Activated T-helper 1 cell treated with Interleukin-2 at 50 U/mL for 16 hours (primary cell): ENCODE measurements around the gene CELA1.

ENCODE experiments used
- DNase-seq: peaks from one replicate; pipeline ENCODE4 v3.0.0-alpha.2; 2020; ENCODE audit warnings: low read depth

CELA1 gene

DNA sequence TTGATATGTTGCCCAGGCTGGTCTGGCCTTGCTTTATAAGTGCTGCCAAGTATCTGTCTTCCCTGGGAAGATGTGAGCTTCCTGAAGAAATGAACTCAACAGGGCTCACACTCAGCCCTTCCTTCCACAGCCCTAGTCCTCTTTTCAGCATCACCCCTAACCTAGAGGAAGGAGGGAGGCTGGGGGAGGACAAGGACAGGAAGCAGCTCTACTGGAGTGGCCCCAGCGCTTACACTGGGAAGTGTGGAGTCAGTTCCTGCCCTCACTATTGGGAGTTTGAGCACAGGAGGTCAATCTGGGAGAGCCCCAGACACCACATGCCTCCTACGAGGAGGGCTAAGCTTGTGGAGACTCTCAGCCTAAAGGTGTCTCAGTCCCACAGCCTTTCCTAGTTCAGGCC lies 27.9 kb upstream of the CELA1 start:
- no peak for DNase-seq

GRCh38 chr12:51373187-51373586 lies 26.7 kb upstream of the CELA1 start:
- no peak for DNase-seq

GRCh38 chr12:51372021-51372420 lies 25.5 kb upstream of the CELA1 start:
- DNase-seq, result no peak

GRCh38 chr12:51371295-51371953 lies 24.9 kb upstream of the CELA1 start:
- DNase-seq, result no peak

- no peak for DNase-seq
Observed at GRCh38 chr12:51370667-51371066, 24.2 kb upstream of the CELA1 start.

DNA sequence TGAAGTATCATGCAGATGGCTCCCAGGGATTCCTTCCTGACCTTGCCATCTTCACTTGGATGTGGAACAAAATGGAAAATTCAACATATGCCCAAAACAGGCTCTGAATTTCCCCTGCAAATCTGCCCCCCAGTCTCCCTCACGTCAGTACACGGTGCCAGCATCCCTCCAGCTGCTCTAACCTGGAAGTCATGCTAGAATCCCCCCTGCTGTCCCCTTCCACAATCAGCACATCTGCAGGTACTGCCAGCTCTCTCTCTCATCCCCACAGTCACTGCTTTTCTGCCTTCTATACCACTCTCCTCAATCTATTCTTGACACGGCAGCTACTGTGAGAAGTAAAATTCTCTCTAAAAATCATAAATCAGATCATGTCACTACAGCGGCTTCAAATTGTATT lies 23.1 kb upstream of the CELA1 start:
- DNase-seq, result no peak

- peak; percentile 79 for DNase-seq
Observed at GRCh38 chr12:51368640-51369517, 22.4 kb upstream of the CELA1 start.

DNA sequence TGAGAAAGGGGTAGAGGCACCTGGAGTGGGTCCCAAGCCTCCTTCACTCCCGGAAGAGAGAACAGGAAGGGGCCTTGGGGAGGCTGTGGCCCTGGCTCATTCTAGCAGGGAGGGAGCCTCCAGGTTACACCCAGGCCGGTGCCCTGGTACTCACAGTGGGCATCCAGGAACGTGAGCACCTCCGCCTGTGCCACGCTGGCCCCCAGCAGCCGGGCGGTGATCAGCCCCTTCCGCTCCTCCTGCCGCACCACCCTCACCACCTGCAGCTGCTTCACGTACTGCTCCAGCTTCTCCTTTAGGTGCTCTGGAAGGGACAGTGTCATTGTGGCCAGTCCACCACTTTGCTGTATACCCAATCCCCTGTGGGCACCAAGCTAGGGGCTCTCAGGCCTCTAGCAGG lies 18.8 kb upstream of the CELA1 start:
- no peak for DNase-seq

GRCh38 chr12:51364001-51364400 lies 17.5 kb upstream of the CELA1 start:
- DNase-seq, result no peak

DNA sequence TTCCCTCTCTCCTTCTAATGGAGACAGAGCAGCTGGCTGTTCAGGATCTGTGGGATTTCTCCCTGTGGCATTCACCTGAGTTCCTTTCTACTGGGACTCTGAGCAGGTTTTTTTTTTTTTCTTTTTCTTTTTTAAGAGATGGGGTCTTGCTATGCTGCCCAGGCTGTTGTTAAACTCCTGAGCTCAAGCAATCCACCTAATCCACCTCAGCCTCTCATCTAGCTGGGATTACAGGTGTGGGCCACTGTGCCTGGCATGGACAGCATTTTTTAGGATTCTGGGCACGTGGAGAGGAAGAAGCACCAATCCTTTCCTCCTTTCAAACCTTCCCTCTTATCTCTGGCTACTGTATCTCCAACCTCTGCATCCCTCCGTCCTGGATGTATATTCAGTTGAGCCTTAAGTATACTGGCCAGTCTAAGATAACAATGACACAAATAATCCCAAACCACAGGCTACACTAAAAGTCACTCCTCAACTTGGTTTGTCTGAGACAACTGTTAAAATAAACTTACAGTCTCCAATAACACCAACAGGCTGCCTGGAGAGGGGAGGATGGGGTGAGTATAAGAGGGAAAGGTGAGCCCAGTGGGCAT lies 16.4 kb upstream of the CELA1 start:
- DNase-seq, result no peak

GRCh38 chr12:51362307-51362706 lies 15.8 kb upstream of the CELA1 start:
- DNase-seq, result no peak

GRCh38 chr12:51361161-51362016 lies 14.9 kb upstream of the CELA1 start:
- no peak for DNase-seq

DNA sequence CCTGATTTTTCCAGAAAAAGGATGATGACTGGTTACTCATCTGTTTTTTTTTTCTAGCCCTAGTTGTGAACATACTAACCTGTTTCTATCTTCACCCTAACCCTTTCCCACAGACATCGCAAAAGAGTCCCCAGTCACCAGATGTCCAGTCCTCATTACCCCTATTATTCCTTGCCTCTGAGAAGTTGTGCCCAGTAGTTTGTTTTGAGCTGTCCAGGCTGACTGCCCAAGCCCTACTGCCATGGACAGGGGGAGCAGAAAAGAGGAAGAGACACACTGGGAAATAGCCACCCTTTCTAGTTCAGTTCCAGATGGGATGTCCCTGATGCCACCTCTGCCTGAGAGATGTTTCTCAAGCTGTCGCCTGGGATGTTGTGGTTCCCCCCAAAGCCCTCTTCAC lies 13.8 kb upstream of the CELA1 start:
- no peak for DNase-seq

GRCh38 chr12:51359851-51360250 lies 13.4 kb upstream of the CELA1 start:
- DNase-seq, result no peak

- DNase-seq, result no peak
Observed at GRCh38 chr12:51358496-51358895, 12.0 kb upstream of the CELA1 start.

DNA sequence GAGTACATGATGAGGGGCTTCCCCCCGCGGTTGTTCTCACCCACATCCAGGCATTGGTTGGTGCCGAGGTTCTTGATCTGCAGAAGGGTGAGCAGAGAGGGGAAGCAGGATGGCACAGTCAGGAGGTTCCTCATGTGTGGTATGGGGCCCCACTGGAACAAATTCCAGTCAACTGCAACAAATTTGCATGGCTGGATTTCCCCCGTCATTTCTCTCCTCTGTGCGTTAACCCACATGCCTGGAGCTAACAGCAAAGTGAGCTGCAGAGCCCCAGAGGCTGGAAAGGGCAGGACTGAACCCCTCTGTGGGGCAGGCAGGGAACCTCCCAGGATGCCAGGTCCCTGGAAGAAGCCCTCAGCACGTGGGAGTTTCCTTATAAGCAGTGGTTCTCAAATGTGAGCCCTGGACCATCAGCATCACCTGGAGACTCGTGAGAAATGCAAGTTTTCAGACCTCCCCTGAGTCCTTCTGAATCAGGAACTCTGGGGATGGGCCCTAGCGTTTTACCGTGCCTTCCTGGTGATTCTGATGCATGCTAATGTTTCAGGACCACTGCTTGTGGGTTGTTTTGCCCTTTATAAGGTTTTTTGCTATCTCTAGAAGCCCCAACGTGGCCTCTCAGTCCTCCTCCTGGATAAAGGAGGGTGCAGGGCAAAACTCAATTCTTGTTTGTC lies 11.0 kb upstream of the CELA1 start:
- no peak for DNase-seq

GRCh38 chr12:51351913-51352532 lies 5.5 kb upstream of the CELA1 start:
- peak; percentile 18 for DNase-seq

DNA sequence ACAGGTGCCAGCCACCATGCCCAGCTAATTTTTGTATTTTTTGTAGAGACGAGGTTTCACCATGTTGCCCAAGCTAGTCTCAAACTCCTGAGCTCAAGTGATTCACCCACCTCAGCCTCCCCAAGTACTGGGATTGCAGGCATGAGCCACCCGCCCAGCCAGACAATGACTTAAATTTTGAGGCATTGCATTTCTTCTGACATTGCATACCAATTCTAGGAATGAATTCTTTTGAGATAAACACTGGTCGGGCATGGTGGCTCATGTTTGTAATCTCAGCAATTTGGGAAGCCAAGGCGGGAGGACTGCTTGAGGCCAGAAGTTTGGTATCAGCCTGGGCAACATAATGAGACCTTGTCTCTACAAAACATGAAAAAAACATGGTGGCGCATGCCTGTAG lies 2.5 kb upstream of the CELA1 start:
- DNase-seq, result no peak

DNA sequence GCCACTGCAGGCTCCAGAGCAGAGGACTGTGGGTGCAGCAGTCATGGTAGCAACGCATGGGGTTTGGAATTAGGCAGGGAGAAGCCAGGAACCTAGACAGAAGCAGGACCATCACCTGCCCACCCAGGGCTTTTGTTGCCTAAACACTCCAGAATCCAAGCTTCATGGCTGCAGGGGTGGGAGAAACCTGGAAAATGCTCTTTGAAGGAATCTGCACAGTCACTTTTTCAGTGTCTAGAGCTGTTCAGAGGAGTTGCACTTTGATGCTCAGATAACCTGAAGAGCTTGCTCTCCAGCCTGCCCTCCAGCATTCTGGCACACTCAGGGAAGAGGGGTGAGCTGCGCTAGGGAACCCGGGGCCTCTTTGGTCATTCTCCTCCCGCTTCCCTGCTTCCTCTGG lies 1.6 kb upstream of the CELA1 start:
- DNase-seq, result no peak

GRCh38 chr12:51345681-51346080 lies 798 bp downstream of the CELA1 start:
- no peak for DNase-seq

DNA sequence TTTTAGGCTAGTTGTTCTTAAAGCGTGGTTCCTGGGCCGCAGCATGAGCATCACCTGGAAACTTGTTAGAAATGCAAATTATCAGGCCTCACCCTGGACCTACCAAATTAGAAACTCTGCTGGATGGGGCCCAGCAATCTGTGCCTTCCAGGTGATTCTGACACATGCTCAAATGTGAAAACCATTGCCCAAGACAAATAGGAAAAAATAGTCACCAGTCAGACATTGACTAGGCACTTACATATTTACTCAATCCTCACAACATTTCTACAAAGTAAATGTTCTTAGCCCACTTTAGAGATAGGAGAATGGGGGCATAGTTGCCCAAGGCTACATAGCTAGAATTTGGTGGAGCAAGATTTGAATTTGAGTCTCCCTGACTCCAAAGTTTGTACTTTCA lies 3.3 kb downstream of the CELA1 start:
- DNase-seq, result no peak
